ENCODE data around the gene SCAF1. TPM values are rescaled to one million over a fixed set of nuclear protein-coding genes. Genes with fewer than 3 reads are reported as not detected.

The SCAF1 gene
- total RNA-seq, 1 donor = 18.1 TPM

DNA sequence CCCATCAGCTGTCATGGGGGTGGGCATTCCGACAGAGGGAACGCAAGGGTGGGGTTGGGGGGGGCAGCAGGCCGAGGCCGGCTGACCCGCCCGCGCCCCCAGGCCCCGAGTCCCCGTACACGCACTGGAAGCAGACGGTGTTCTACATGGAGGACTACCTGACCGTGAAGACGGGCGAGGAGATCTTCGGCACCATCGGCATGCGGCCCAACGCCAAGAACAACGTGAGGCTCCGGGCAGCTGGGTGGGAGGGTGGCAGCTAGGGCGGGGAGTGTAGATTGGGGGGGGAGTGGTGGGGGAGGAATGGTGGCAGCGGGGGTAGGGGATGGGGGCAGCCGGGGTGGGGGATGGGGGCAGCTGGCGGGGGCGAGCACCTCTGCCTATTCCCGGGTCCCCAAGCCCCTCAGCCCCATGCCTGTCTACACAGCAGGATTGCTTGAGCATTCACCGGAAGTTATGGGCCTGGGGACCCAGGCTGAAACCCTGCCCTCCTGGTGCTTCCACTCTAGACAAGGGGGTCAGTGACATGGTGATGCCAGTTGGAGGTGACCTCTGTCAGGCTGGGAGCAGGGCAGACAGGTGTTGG, 44.6 kb downstream of the SCAF1 start:
- DNase-seq (ENCODE audit: low read depth) = no peak
- TF ChIP-seq, protein P1, sequence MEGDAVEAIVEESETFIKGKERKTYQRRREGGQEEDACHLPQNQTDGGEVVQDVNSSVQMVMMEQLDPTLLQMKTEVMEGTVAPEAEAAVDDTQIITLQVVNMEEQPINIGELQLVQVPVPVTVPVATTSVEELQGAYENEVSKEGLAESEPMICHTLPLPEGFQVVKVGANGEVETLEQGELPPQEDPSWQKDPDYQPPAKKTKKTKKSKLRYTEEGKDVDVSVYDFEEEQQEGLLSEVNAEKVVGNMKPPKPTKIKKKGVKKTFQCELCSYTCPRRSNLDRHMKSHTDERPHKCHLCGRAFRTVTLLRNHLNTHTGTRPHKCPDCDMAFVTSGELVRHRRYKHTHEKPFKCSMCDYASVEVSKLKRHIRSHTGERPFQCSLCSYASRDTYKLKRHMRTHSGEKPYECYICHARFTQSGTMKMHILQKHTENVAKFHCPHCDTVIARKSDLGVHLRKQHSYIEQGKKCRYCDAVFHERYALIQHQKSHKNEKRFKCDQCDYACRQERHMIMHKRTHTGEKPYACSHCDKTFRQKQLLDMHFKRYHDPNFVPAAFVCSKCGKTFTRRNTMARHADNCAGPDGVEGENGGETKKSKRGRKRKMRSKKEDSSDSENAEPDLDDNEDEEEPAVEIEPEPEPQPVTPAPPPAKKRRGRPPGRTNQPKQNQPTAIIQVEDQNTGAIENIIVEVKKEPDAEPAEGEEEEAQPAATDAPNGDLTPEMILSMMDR (IDR thresholded peaks at IDR 0.05; ENCODE audit: insufficient read depth, low read depth, low read length) = no peak
- no peak overlapping the region for H3K4me3 ChIP-seq (ENCODE audit: low read depth, low read length)

DNA sequence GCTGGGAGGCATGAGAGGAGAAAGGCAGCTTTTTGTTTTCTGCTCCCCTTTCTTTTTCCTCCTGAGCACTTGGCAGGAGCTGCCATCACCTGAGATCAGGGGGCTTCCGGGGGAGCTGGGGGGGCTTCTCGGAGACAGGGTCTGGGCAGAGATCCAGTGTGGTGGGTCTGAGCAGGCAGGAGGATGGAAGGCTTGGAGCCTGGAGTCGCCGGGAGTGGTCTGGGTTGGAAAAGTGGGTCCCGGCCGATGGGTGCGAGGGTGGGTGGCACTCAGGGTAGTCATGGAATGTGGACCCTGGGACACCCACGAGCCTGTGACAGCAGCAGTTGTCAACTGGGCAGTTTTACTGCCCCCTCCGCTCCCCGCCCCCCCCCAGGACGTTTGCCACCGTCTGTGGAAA, 45.1 kb downstream of the SCAF1 start:
- TF ChIP-seq, protein P1 (IDR thresholded peaks at IDR 0.05; ENCODE audit: insufficient read depth, low read depth, low read length) = no peak
- H3K4me3 ChIP-seq (ENCODE audit: low read depth, low read length) = no peak overlapping the region
- DNase-seq (ENCODE audit: low read depth) = no peak

DNA sequence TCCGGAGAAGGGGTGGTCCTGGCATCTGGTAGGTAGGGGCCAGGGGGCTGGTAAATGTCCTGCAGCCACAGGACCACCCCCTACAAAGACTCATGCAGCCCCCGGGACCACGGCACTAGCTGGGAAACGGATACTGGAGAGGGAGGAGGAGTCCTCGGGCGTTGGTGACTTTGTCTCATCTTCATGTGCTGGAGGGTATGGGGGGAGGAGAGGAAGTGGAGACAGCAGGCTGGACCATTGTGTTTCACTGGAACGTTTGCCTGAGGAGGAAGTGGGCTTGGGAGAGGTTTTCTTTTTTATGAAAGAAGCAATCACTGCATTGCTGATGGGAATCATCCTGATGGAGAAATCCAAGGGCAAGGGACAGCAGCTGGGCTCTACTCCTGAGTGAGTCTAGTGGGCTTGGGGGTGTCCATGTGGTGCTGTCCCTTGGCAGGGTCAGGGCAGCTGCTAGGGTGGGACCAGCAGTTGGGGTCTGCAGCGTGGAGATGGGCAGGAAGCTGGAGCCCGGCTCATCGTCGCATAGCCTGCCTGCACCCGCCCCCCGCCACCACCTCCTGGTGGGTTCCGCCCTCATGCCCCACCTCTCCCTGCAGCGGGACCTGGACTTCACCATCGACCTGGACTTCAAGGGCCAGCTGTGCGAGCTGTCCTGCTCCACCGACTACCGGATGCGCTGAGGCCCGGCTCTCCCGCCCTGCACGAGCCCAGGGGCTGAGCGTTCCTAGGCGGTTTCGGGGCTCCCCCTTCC, 45.7 kb downstream of the SCAF1 start:
- DNase-seq (ENCODE audit: low read depth) = no peak
- TF ChIP-seq, protein P1 (IDR thresholded peaks at IDR 0.05; ENCODE audit: insufficient read depth, low read depth, low read length) = no peak
- no peak overlapping the region for H3K4me3 ChIP-seq (ENCODE audit: low read depth, low read length)

DNA sequence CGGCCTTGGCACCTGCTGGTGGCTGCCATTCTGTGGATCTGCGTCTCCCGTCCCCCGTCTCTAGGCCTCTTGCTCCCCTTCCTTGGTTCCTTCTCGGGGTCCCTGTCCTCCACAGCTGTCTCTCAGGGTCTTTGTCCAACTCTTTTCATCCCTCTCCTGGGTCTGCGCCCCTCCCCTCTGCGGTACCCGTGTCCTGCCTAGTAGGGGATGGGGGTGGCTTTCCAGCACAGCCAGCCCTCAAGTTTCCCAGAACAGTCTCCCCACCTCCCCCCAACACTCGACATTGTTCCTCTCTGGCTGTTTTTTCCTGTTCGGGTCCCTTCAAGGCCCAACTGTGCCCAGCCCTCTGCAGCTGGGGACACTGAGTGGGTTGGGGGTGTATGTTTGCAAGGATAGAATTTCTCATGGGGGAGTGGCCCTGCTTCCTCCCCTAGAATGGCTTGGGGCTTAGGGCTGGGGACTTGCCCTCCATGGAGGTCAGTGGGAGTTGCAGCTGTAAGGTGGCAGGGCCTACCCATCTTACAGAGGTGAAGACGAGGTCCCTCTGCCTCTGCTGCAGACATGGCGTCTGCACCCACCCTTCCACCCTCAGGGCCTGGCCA, 46.6 kb downstream of the SCAF1 start:
- no peak overlapping the region for H3K4me3 ChIP-seq (ENCODE audit: low read depth, low read length)
- TF ChIP-seq, protein P1 (IDR thresholded peaks at IDR 0.05; ENCODE audit: insufficient read depth, low read depth, low read length) = no peak
- DNase-seq (ENCODE audit: low read depth) = no peak

- TF ChIP-seq, protein P1 (IDR thresholded peaks at IDR 0.05; ENCODE audit: insufficient read depth, low read depth, low read length) = peak; percentile 33
- H3K4me3 ChIP-seq (ENCODE audit: low read depth, low read length) = peak within 1 kb of the TSS; percentile 65
- peak; percentile 11 for DNase-seq (ENCODE audit: low read depth)
These were observed 47.4 kb downstream of the SCAF1 start, which contains the start of gene ADM5 for GRCh38 chr19:49689133-49690078. TSS of gene ADM5 (plus strand) at chr19:49689594. CDS start at chr19:49689838, 244 bp downstream.

DNA sequence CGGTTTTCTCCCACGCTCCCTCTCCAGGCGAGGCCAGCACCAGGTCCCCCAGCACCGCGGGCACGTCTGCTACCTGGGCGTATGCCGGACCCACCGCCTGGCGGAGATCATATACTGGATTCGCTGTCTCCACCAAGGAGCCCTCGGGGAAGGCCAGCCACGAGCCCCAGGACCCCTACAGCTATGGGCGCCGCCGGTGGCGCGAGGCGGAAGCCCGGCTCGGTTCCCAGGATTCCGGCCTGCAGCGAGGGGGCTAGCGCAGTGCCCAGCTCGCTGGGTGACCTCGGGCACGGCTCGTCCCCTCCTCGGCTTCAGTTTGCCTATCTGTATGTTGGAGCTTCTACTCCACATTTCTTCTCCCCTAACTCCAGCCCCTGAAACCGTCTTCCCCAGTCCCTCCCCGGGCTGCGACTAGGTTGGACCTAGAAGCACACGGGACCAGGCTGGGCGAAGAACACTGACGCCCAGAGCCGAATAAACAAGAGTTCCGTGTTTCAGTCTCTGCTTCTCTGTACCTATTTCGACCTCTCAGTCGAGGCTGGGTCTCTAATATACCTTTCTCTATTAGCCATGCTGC, 48.2 kb downstream of the SCAF1 start:
- TF ChIP-seq, protein P1 (IDR thresholded peaks at IDR 0.05; ENCODE audit: insufficient read depth, low read depth, low read length) = peak; percentile 2
- no peak for DNase-seq (ENCODE audit: low read depth)
- H3K4me3 ChIP-seq (ENCODE audit: low read depth, low read length) = peak overlapping the region; percentile 65

Data from fibroblast of villous mesenchyme (primary cell).